HepG2 (cell line): ENCODE data around the gene MTOR.

Experiments used
- ARID2 ChIP-seq: sonication (generic); formaldehyde crosslinking; IDR thresholded peaks from 2 replicates; pipeline ENCODE4 v1.8.1; 2022; ENCODE audit warnings: mild to moderate bottlenecking, missing genetic modification reagents, borderline replicate concordance
- CHD4 ChIP-seq: fragments of 200-600 bp; sonication (generic); IDR thresholded peaks from 2 replicates; pipeline ENCODE4 v1.7.0; 2017; ENCODE audit warnings: mild to moderate bottlenecking, low read length, borderline replicate concordance
- DMAP1 ChIP-seq: IDR thresholded peaks from 2 replicates; pipeline ENCODE4 v1.6.1; 2016
- EP300 ChIP-seq, 3 experiments: sonication (generic) in 1 of 3; formaldehyde crosslinking in 1 of 3; IDR thresholded peaks; 2 replicates each; pipeline versions ENCODE4 v1.5.1 to v1.6.1; 2011 to 2020; ENCODE audit warnings: low read depth in 2 of 3, low read length in 2 of 3, borderline replicate concordance in 1 of 3, improper control_type of control experiment in 1 of 3, mild to moderate bottlenecking in 1 of 3, missing genetic modification reagents in 1 of 3, moderate library complexity in 1 of 3
- MAZ ChIP-seq, 2 experiments: sonication (generic) in 1 of 2; formaldehyde crosslinking in 1 of 2; IDR thresholded peaks; 2 replicates each; pipeline versions ENCODE4 v1.5.0 to v1.6.1; 2012 to 2020; ENCODE audit warnings: low read depth in 2 of 2, mild to moderate bottlenecking in 2 of 2, borderline replicate concordance in 1 of 2, improper control_type of control experiment in 1 of 2, low read length in 1 of 2, missing genetic modification reagents in 1 of 2, moderate library complexity in 1 of 2
- PAX8 ChIP-seq: sonication (generic); formaldehyde crosslinking; IDR thresholded peaks from 2 replicates; pipeline ENCODE4 v1.8.0; 2022; ENCODE audit warnings: mild to moderate bottlenecking, missing genetic modification reagents, borderline replicate concordance
- POLR2AphosphoS2 ChIP-seq: IDR thresholded peaks from 2 replicates; pipeline ENCODE4 v1.6.1; 2011; ENCODE audit warnings: low read depth, low read length, improper control_type of control experiment
- ZNF251 ChIP-seq: sonication (generic); formaldehyde crosslinking; IDR thresholded peaks from 2 replicates; pipeline ENCODE4 v1.9.0; 2021; ENCODE audit warnings: mild to moderate bottlenecking, missing genetic modification reagents
- ZNF549 ChIP-seq: sonication (generic); formaldehyde crosslinking; IDR thresholded peaks from 2 replicates; pipeline ENCODE4 v1.5.0; 2020; ENCODE audit warnings: missing genetic modification reagents
- TF ChIP-seq, protein P1 (sequence below): sonication (generic); formaldehyde crosslinking; IDR thresholded peaks from 2 replicates; pipeline ENCODE4 v1.9.0; 2021; ENCODE audit warnings: missing genetic modification reagents, mild to moderate bottlenecking, borderline replicate concordance

DNA sequence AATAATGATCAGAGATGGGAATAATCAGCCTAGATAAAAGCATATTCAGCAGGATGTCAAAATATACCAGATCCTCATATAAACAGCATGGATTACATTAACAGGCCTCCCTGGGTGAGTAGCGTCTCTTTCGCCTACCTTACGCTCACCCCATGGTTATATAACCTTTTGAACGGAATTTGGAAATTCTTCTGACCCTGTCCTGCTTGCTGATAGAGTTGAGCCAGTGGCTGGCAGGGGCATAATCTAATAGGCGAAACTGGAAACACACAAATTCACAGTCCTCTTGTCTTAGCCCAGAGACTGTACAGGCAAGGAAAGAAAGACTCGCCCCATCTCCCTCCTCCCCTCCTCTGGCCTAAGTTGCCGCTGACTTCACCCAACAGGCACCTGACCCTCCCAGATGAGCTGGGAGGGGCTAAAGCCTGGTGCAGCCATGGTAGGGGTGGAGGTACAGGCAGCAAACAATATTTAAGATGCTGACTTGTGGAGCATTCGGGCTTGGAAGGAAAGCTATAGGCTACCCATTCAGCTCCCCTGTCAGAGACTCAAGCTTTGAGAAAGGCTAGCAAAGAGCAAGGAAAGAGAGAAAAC lies 73.4 kb downstream of the MTOR start, which contains the start of gene ANGPTL7:
- no peak for TF ChIP-seq EP300 (IDR thresholded peaks at IDR 0.05; ENCODE audit: low read depth in 2 of 2, low read length in 2 of 2)
- TF ChIP-seq EP300 (CRISPR knock-in tag; IDR thresholded peaks at IDR 0.05; ENCODE audit: borderline replicate concordance) = no peak
- TF ChIP-seq ZNF251 (CRISPR knock-in tag) = no peak
- no peak for TF ChIP-seq CHD4
- no peak for TF ChIP-seq ARID2 (CRISPR knock-in tag)
- no peak for TF ChIP-seq MAZ (IDR thresholded peaks at IDR 0.05; ENCODE audit: borderline replicate concordance, low read depth, low read length)
- TF ChIP-seq MAZ (CRISPR knock-in tag; IDR thresholded peaks at IDR 0.05; ENCODE audit: low read depth) = no peak
- no peak for TF ChIP-seq PAX8 (CRISPR knock-in tag)
- TF ChIP-seq POLR2AphosphoS2 = no peak
- no peak for TF ChIP-seq ZNF549
- TF ChIP-seq, protein P1, sequence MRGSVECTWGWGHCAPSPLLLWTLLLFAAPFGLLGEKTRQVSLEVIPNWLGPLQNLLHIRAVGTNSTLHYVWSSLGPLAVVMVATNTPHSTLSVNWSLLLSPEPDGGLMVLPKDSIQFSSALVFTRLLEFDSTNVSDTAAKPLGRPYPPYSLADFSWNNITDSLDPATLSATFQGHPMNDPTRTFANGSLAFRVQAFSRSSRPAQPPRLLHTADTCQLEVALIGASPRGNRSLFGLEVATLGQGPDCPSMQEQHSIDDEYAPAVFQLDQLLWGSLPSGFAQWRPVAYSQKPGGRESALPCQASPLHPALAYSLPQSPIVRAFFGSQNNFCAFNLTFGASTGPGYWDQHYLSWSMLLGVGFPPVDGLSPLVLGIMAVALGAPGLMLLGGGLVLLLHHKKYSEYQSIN (CRISPR knock-in tag) = no peak
- no peak for TF ChIP-seq DMAP1 (CRISPR knock-in tag)
